GM11168 (cell line): ENCODE data around the gene KRTAP10-9.
"Not testable (repeated sequence)": the region's sequence is repeated elsewhere in the genome, so short reads cannot be mapped to it uniquely, and the experiment has no call there.

Experiments used
- in situ Hi-C: fragments of 300-500 bp; cut with MboI; formaldehyde crosslinking; loops from one replicate; pipeline ENCODE4 v1.12.0; 2022; ENCODE audit warnings: low sequenced_read_pairs; ENCODE audit not compliant: unreplicated experiment

The KRTAP10-9 gene

DNA sequence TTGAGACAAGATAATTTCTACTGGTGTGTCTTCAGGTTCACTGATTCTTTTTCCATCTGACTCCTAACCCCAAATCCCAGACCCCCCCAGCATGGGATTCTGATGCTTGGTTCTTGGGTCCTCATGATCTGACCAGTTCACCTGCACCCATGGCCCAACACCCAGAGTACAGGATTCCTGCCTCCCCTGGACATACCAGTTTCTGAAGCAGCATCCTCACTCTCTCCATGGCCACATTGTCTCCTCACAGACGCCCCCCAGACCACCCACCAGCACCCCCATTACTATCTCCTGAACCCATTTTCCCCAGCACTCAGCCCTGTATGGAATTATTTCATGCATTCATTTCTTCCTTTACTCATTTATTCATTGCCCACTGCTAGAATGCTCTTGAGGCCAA, 30.0 kb downstream of the KRTAP10-9 start:
- in situ Hi-C loops = no loop called here

DNA sequence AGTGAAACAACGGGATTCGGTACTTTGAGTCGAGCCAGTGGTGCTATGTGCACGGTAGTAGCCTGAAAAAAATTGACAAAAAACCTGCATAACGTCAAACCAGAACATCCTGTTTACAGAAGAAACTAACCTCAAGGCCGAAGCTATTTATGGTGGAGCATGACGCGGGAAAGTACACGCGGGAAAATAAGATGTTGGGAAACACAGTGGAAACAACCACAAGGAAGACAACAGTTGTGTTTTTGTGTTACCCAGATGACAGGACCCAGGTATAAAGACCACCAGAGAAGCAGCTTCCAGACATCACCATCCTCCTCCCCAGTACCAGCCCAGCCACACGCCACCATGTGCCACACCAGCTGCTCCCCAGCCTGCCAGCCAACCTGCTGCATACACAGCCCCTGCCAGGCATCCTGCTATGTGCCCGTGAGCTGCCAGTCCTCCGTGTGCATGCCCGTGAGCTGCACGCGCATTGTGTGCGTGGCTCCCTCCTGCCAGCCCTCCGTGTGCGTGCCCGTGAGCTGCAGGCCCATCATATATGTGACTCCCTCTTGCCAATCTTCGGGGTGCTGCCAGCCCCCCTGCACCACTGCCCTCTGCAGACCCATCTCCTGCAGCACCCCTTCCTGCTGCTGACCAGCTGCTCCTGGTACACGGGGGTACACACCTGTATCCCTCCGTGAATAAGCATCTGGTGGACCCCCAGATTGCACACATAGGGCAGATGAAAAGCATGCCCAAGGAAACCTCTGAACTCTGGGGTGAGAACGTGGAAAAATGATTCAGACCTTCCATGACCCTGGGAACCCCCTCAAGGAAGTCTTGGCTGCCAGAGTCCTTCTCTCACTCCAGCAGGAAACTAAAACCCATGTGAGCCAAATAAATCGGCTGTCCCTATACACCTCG, 31.0 kb downstream of the KRTAP10-9 start, which contains the start of gene KRTAP12-3:
Gene KRTAP12-3 (plus strand): TSS at position 298 of the 906 bp plus-strand sequence. CDS start 48 bp downstream, at position 346.
- in situ Hi-C loops = no loop called here

DNA sequence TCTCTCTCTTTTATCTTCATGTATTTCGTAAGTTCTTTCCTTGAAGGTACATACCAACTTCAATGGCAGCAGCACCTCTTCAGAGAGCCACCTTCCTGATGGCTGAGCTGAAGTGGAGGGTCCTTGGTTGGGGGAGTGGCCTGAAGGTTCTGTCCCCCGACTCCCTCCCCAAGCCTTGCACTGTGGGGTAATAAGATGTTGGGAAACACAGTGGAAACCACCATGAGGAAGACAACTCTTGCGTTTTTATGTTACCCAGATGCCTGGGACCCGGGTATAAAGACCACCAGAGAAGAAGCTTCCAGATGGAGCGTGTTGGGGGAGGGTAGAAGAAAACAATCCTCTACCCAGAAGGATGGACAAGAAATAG, 31.6 kb downstream of the KRTAP10-9 start:
- in situ Hi-C loops = no loop called here

DNA sequence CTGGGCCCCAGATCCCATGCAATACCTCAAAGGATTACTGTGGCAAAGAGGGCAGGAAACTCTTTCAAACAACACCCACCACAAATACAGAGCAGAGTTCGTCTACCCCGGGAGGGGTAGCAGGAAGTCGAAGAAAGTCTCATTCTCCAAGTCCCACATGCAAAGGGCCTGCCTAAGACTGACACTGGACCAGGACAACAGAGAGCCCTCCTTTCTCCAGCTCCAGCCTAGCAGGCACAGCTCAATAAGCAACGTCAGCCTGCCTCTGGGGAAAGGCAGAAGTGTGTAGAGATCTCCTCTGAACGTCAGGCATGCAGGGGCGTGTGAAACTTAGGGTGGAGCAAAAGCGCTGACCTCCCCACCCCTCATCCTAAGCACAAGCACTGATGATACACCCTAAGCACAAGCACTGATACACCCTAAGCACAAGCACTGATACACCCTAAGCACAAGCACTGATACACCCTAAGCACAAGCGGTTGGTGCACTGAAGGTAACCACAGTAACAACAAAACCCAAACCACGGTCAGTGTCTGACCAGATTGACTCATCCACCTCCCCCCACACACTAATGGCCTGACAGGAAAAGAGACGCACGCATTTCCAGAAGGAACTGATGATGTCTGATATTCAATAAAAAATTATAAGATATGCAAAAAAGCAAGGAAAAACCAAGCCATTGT, 32.2 kb downstream of the KRTAP10-9 start:
- in situ Hi-C loops = no loop called here

DNA sequence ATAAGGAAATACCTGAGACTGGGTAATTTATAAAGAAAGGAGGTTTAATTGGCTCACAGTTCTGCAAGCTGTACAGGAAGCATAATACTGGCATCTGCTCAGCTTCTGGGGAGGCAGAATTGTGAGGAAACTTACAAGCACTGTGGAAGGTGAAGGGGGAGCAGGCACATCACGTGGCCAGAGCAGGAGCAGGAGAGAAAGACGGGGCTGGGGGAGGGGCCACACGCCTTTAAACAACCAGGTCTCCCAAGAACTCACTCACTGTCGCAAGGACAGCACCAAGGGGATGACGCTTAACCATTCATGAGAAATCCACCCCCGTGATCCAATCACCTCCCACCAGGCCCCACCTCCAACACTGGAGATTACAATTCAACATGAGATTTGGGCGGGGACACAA, 34.7 kb downstream of the KRTAP10-9 start:
- in situ Hi-C loops = not testable (repeated sequence)

GRCh38 chr21:44664691-44665090, 37.8 kb downstream of the KRTAP10-9 start:
- in situ Hi-C loops = no loop called here

- in situ Hi-C loops = no loop called here
These were observed 39.8 kb downstream of the KRTAP10-9 start, which contains the start of gene KRTAP12-2 for GRCh38 chr21:44666401-44667320. Gene KRTAP12-2, minus strand, starts transcription at chr21:44666927. Its CDS starts 41 bp downstream, at chr21:44666886.

DNA sequence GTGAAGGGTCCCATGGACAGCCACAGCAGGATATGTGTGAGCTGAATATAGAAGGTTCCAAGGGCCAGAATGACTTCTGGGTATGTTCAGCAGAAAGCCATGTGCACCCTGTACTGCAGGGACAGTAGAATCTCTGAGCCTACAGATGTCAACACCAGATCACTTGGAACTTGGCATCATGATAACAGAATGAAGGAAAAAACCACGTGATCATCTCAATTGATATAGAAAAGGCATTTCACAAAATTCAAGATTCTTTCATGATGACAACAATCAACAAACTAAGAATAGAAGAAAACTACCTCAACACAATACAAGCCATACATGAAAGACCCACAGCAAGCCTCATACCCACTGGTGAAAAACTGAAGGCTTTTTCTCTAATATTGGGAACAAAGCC, 40.7 kb downstream of the KRTAP10-9 start:
- in situ Hi-C loops = no loop called here

GRCh38 chr21:44670642-44671432, 43.9 kb downstream of the KRTAP10-9 start:
- in situ Hi-C loops = no loop called here

DNA sequence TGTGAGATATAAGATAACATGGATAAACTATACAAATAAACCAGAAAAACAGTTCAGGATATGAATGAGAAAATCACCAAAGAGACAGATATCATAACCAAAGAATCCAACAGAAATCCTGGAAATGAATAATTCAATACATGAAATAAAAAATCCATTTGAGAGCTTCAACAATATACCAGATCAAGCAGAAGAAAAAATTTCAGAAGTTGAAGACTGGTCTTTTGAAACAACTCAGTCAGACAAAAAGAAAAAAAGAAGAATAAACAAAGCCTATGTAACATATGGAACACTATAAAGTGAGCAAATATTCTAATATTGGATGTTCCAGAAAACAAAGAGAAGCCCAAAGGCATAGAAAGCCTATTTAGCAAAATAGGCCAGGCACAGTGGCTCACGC, 45.0 kb downstream of the KRTAP10-9 start:
- in situ Hi-C loops = no loop called here

DNA sequence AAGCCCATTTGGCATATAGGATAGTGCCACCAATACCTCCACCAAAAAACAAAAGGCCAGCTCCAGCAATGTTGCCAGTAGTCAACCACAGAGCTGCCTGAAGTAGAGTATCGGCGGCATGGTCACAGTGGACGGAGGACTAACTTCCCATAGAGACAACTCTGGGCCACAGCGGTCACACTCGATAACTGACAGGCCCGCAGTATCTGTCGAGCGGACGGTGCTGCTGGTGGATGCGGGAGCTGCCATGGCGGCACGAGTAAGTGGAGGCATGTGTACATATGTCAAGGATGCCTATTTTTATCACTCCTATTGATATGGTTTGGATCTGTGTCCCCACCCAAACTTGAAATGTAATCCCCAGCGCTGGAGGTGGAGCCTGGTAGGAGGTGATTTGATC, 51.0 kb downstream of the KRTAP10-9 start:
- in situ Hi-C loops = no loop called here
